ENCODE measurements around the gene PSPN.

- TF ChIP-seq CTCF (IDR thresholded peaks at IDR 0.05) (no peak), POLR2A (IDR thresholded peaks at IDR 0.05) (no peak)
These were observed 30.7 kb upstream of the PSPN start for GRCh38 chr19:6406401-6406800.
